Body of pancreas (tissue), 4 donors: ENCODE data around the gene METTL14.

Experiments
- CTCF ChIP-seq, 7 experiments: fragments of 450-650 bp in 4 of 7; fragments of 200-600 bp in 3 of 7; sonication (generic) in 3 of 7; IDR thresholded peaks; one replicate each; pipeline ENCODE4 v1.5.1; 2016 to 2019; ENCODE audit warnings: antibody characterized with exemption in 7 of 7
- POLR2A ChIP-seq, 3 donors: fragments of 450-650 bp; IDR thresholded peaks; one replicate each; pipeline ENCODE4 v1.6.1; 2016; ENCODE audit warnings: antibody characterized with exemption in 3 of 3, mild to moderate bottlenecking in 2 of 3

GRCh38 chr4:118712872-118713271 is 27.7 kb downstream of the METTL14 start:
- TF ChIP-seq CTCF (IDR thresholded peaks at IDR 0.05) (no peak), POLR2A (IDR thresholded peaks at IDR 0.05) (no peak)
